GM10266 (cell line): ENCODE data around the gene LCN10.

Experiments
- DNase-seq: peaks from one replicate; pipeline ENCODE4 v3.0.0; 2012; ENCODE audit errors: extremely low spot score
- TF ChIP-seq, protein P1 (sequence below): IDR thresholded peaks from 2 replicates; pipeline ENCODE4 v1.5.1; 2012; ENCODE audit warnings: mild to moderate bottlenecking, low read depth; ENCODE audit not compliant: control insufficient read depth, insufficient read depth; ENCODE audit errors: missing control alignments

The LCN10 gene

DNA sequence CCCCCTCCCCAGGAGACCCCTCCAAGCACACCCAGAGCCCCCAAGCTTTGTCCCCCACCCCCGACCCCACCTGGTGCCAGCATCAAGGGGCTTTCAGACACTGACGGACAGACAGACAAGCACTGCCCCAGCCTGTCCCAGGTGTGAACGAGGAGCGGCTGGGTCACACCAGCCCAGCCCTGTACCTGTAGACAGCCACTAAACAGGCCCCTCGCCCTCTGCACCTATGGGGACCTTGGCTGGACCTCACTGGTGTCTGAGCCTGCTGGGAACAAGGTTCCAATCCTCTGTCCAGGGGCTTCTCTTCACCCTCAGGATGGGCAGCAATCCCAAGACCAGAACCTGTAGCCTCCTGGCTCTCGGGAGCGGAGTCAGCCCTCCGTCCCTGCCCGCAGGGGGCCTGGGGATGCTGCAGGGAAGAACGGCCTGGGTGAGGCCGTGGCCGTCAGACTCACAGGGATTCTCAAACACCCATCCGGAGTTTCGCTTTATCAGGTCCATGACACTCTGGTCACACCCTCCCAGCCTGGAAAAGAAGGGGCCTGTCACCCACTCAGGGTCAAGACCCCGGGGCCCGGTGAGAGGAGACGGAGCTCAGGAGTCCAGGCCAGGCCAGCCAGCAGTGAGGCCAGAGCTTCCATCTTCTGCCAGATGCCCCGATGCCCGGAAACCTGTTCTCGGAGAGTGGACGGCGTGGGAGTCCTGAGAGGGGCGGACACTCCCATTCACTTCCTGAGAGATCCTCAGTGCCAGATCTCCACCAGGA lies 2.8 kb upstream of the LCN10 start:
- DNase-seq = no peak
- TF ChIP-seq, protein P1, sequence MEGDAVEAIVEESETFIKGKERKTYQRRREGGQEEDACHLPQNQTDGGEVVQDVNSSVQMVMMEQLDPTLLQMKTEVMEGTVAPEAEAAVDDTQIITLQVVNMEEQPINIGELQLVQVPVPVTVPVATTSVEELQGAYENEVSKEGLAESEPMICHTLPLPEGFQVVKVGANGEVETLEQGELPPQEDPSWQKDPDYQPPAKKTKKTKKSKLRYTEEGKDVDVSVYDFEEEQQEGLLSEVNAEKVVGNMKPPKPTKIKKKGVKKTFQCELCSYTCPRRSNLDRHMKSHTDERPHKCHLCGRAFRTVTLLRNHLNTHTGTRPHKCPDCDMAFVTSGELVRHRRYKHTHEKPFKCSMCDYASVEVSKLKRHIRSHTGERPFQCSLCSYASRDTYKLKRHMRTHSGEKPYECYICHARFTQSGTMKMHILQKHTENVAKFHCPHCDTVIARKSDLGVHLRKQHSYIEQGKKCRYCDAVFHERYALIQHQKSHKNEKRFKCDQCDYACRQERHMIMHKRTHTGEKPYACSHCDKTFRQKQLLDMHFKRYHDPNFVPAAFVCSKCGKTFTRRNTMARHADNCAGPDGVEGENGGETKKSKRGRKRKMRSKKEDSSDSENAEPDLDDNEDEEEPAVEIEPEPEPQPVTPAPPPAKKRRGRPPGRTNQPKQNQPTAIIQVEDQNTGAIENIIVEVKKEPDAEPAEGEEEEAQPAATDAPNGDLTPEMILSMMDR = no peak

DNA sequence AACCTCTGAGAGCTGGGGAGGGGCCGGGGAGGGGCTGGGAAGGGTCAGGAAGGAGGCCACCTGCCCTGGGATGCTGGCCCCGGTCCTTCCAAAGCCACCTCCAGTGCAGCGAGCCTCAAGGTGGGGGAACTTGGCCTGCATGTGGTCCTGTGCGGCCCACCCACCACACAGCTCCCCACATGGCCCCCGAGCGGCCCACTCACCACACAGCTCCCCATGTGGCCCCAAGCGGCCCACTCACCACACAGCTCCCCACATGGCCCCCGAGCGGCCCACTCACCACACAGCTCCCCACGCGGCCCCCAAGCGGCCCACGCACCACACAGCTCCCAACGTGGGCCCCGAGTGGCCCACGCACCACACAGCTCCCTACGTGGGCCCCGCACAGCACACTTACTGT lies 2.0 kb upstream of the LCN10 start:
- TF ChIP-seq, protein P1 = no peak

DNA sequence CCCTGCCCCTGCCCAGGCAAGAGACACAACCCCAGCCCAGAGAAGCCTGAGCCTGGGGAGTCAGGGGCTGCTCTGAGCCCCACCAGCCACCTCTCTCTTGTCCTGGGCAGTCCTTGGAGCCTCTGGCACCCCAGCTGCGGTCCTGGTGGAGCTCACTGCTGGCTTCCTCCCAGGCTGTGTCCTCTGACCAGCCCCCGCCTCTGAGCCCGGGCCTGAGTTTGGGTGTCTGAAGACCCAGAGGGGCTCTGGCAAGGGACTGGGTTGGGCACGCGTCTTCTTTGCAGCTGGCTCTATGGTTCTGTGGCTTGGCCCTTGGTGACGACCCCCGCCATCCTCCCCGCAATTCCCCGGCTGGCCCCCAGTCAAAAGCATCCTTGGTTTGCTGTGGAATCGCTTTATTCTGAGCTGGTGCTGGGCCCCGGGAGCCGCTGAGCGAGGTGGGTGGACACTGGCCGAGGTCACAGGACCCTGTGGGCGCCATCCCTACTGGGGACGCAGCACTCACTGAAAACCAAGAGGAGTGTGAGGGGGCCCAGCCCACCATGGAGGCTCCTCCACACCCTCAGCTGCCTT lies 985 bp upstream of the LCN10 start:
- TF ChIP-seq, protein P1 = no peak
- no peak for DNase-seq

More for the DNA sequence above, 2.0 kb upstream of the LCN10 start:
- no peak for DNase-seq

DNA sequence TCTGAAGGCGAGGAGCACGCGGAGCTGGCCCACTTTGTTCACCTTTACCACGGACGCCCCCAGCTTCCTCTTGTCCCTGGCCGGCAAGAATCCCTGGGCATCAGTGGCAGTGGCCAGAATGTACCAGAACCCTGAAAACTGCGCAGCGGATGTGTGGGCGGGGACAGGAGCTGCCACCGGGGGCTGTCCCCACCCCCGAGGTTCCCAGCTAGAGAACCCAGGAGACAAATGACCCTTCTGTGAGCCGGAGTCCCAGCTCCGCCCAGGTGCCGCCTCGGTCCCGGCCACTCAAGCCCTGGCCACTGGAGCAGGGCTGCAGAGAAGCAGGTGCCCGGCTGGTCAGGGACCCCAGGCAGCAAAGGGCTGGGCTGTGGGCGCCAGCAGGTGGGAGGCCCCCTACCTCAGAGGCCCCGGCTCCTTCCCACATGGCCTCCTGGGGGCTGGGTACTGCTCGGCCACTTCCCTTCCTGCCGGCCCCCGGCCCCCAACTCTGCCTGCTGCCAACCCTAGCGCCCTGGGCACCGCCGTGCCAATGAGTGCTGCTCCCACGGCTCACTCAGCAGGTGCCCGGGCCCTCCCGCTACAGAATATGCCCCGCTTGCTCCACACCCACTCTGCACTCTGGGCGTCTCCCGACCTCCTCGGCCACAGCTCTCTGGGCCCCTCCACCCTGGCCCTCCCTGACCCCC lies 713 bp downstream of the LCN10 start:
- DNase-seq = peak; percentile 89
- TF ChIP-seq, protein P1 = no peak

DNA sequence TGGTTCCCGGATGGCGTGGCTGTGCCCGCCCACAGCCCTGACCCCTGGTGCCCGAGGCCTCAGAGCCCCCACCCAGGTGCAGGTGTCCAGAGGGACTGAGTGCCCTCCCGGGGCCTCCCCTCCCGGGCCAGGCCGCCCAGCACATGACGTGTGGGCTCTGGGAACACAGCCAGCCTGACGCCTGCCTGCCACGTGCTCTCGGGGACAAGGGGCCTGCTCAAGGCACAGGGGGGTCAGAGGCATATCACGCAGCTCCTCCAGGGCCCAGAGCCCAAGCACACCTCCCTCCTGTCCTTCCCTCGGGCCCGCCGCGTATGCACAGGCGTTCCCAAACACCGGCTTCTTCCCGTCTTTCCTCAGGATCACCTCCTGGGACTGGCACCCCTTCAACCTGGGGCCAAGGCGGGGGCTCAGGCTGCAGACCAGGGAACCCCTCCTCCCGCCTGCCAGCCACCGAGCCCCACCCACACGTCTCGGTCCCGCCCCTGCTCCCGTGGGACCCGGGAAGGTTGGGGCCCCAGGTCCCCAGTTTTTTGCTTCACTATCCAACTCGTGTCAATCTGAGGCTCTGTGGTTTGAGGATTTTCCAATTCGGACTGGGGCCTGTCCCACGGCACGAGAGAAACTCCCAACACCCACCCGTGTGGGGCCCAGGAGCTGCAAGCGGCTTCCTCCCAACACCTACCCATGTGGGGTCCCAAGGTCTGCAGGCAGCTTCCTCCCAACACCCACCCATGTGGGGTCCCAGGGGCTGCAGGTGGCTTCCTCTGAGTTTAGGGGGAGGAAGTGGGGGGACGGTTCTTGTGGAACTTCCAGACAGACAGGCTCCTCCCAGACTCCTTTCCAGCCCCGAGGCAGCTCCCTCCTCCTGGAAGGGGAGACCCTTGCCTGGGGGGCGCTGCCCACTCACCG lies 1.5 kb downstream of the LCN10 start:
- DNase-seq = peak; percentile 75
- TF ChIP-seq, protein P1 = no peak

DNA sequence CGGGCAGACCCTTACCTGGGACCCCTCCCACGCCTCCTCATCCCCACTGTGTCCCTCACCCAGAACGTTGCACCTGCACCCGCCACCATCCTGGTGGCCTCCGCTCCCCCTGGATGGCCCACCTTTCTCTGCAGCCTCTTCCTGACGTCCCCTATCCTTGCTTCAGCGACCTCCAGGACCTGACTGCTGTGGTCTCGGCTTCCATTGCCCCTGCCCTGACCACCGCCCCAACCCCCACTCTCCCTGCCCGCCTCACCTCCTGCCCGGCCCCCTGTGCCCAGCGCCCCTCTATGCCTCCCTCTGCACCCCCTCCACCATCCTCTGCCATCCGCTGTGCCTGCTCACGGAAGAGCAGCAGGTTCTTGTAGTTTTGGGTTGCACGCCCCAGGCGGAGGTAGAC lies 2.2 kb downstream of the LCN10 start:
- TF ChIP-seq, protein P1 = no peak
- DNase-seq = no peak
